Tongue (tissue), 2 donors: Measurements from ENCODE around the gene ABCG8. TPM values are rescaled to one million over a fixed set of nuclear protein-coding genes. Genes with fewer than 3 reads are reported as not detected.

Experiments
- DNase-seq: peaks from one replicate; pipeline ENCODE4 v3.0.0-alpha.2; 2015
- total RNA-seq: library from RNA; depleted of rRNA; stranded (reverse); fragments of >200 nt; gene quantifications from one replicate; pipeline ENCODE4 v1.2.3, GENCODE V29; 2014

The ABCG8 gene
- not detected for total RNA-seq

- DNase-seq, result no peak
These were observed at the start of gene ABCG8, which contains the start of gene ABCG5 for GRCh38 chr2:43838560-43839267. Gene ABCG8 (plus strand): TSS chr2:43838971. CDS start chr2:43839054, 83 bp downstream. Gene ABCG5 (minus strand): TSS chr2:43838839. CDS start chr2:43838679, 160 bp downstream.

- peak; percentile 40 for DNase-seq
These were observed 48.6 kb upstream of the ABCG8 start for GRCh38 chr2:43790147-43790546.

- no peak for DNase-seq
These were observed 47.6 kb upstream of the ABCG8 start for GRCh38 chr2:43791035-43791765.

- DNase-seq, result no peak
These were observed 46.1 kb upstream of the ABCG8 start for GRCh38 chr2:43792653-43793052.

- no peak for DNase-seq
These were observed 43.8 kb upstream of the ABCG8 start for GRCh38 chr2:43794956-43795355.

- no peak for DNase-seq
These were observed 42.6 kb upstream of the ABCG8 start for GRCh38 chr2:43796206-43796605.

- DNase-seq, result no peak
These were observed 40.5 kb upstream of the ABCG8 start for GRCh38 chr2:43798300-43798699.

GRCh38 chr2:43800894-43801293 is 37.9 kb upstream of the ABCG8 start:
- DNase-seq, result no peak

- DNase-seq, result no peak
These were observed 36.6 kb upstream of the ABCG8 start for GRCh38 chr2:43802135-43802534.

- no peak for DNase-seq
These were observed 35.7 kb upstream of the ABCG8 start for GRCh38 chr2:43803113-43803512.

- no peak for DNase-seq
These were observed 32.1 kb upstream of the ABCG8 start for GRCh38 chr2:43806719-43807031.

- no peak for DNase-seq
These were observed 28.3 kb upstream of the ABCG8 start for GRCh38 chr2:43810452-43810851.

- no peak for DNase-seq
These were observed 27.9 kb upstream of the ABCG8 start for GRCh38 chr2:43810888-43811287.

- no peak for DNase-seq
These were observed 26.8 kb upstream of the ABCG8 start for GRCh38 chr2:43812006-43812405.

GRCh38 chr2:43812947-43813346 is 25.8 kb upstream of the ABCG8 start:
- no peak for DNase-seq

GRCh38 chr2:43814711-43815110 is 24.1 kb upstream of the ABCG8 start:
- DNase-seq, result no peak

GRCh38 chr2:43818761-43819160 is 20.0 kb upstream of the ABCG8 start:
- DNase-seq, result no peak

- DNase-seq, result no peak
These were observed 19.1 kb upstream of the ABCG8 start for GRCh38 chr2:43819491-43820163.

- DNase-seq, result no peak
These were observed 15.9 kb upstream of the ABCG8 start for GRCh38 chr2:43822839-43823238.

- no peak for DNase-seq
These were observed 15.0 kb upstream of the ABCG8 start for GRCh38 chr2:43823751-43824150.

GRCh38 chr2:43824512-43824911 is 14.3 kb upstream of the ABCG8 start:
- no peak for DNase-seq

- no peak for DNase-seq
These were observed 13.7 kb upstream of the ABCG8 start for GRCh38 chr2:43824951-43825493.

- DNase-seq, result no peak
These were observed 12.9 kb upstream of the ABCG8 start for GRCh38 chr2:43825841-43826240.
